Heart left ventricle (tissue), 16 donors: ENCODE measurements around the gene STUB1. TPM values are rescaled to one million over a fixed set of nuclear protein-coding genes. Genes with fewer than 3 reads are reported as not detected.
A peak's percentile ranks its signal among the peaks of the same experiment; 100 is the strongest.

ENCODE experiments used
- ATAC-seq, 4 donors: fragments of 200-7000 bp; cut with Tn5 transposase; one replicate each; pipeline ENCODE4 v1.9.1; 2020 to 2022; ENCODE audit warnings: moderate library complexity in 4 of 4, mild to moderate bottlenecking in 3 of 4, moderate number of reproducible peaks in 1 of 4
- DNase-seq, 5 donors: peaks; one replicate each; pipeline ENCODE4 v3.0.0-alpha.2; 2020
- H3K27ac ChIP-seq, 12 donors: fragments of 200-600 bp; sonication (generic) in 4 of 12; one replicate each; pipeline versions ENCODE4 v1.5.0 to v1.8.0; 2016 to 2022; ENCODE audit warnings: mild to moderate bottlenecking in 2 of 12
- H3K27me3 ChIP-seq, 9 donors: fragments of 200-600 bp; sonication (generic) in 2 of 9; one replicate each; pipeline versions ENCODE4 v1.5.1 to v1.8.0; 2016 to 2022; ENCODE audit warnings: mild to moderate bottlenecking in 3 of 9
- H3K36me3 ChIP-seq, 9 donors: fragments of 200-600 bp; sonication (generic) in 2 of 9; one replicate each; pipeline versions ENCODE4 v1.5.0 to v1.8.0; 2018 to 2022; ENCODE audit warnings: mild to moderate bottlenecking in 2 of 9
- H3K4me1 ChIP-seq, 12 donors: fragments of 200-600 bp; sonication (generic) in 4 of 12; one replicate each; pipeline versions ENCODE4 v1.5.0 to v1.8.0; 2016 to 2022; ENCODE audit warnings: mild to moderate bottlenecking in 3 of 12
- H3K4me3 ChIP-seq, 12 donors: fragments of 200-600 bp; sonication (generic) in 4 of 12; one replicate each; pipeline versions ENCODE4 v1.5.0 to v1.8.0; 2017 to 2022; ENCODE audit warnings: mild to moderate bottlenecking in 9 of 12, moderate library complexity in 4 of 12
- H3K9me3 ChIP-seq, 12 donors: fragments of 200-600 bp; sonication (generic) in 4 of 12; one replicate each; pipeline versions ENCODE4 v1.5.0 to v1.8.0; 2016 to 2022; ENCODE audit warnings: mild to moderate bottlenecking in 1 of 12
- CTCF ChIP-seq, 12 donors: fragments of 200-600 bp; sonication (generic) in 4 of 12; IDR thresholded peaks; one replicate each; pipeline versions ENCODE4 v1.5.0 to v1.8.0; 2018 to 2022; ENCODE audit warnings: antibody characterized with exemption in 12 of 12, mild to moderate bottlenecking in 5 of 12
- POLR2A ChIP-seq, 2 donors: fragments of 450-650 bp; IDR thresholded peaks; one replicate each; pipeline ENCODE4 v1.6.1; 2017; ENCODE audit warnings: antibody characterized with exemption in 2 of 2, mild to moderate bottlenecking in 2 of 2, moderate library complexity in 2 of 2
- WGBS, 4 donors: extraction: QIAGEN DNeasy Blood & Tissue Kit in 2 of 4; methylation state at CpG; one replicate each; pipeline versions ENCODE4 v1.1.5 to v1.1.7; 2013 to 2018; 5-methylcytosine and 5-hydroxymethylcytosine counted together
- intact Hi-C, 10 donors: fragments of 100-400 bp; cut with DNase I; formaldehyde crosslinking; loops; one replicate each; pipeline versions ENCODE4 v1.11.1 to v1.14.2; 2022
- polyA plus RNA-seq, 2 donors: library from polyadenylated mRNA; stranded (reverse); fragments of 200-250 nt; gene quantifications; one replicate each; pipeline ENCODE4 v1.2.3, GENCODE V29; 2013
- total RNA-seq, 9 donors: library from RNA; depleted of rRNA in 2 of 9; stranded (reverse); fragments of >200 nt in 2 of 9; fragmentation: NEBNext Ultra II Directional in 3 of 9; extraction: Animal tissue kit (Norgen Biotek cat#: 25700) in 3 of 9; gene quantifications; one replicate each; pipeline versions ENCODE4 v1.1.0 to v1.2.4, GENCODE V29; 2016 to 2023
- donor health status: ischemic (EF 13 %, LVEDD 7.1; RV severe dilation, severe dysfunction).
- donor health status: healthy with polysubstance abuse.
- donor health status: DM: no; HTN: yes; CAD: no.
- donor health status: DM: no; HTN: no; CAD: no.
- donor health status: ischemic (EF 25% LVEDD 6.9; RV normal size, moderate dysfunction).
- donor health status: ischemic (EF 25% LVEDD 5.7; RV mildly dilated, moderate dysfunction).
- donor health status: healthy.
- donor health status: DM: yes; HTN: yes; CAD: no.
- donor health status: ischemic (EF 35%, LVEDD 5.7; RV mildly dilated, moderate dysfunction).
- donor health status: nonischemic (EF 11% LVEDD 7.7; RV severe dilation, severe dysfunction).
- donor health status: DM: yes; HTN: yes; CAD: no.
- donor health status: PGD.
- donor health status: ischemic (EF 29% LVEDD 5.4; RV normal size, mild dysfunction).
- donor health status: nonischemic (EF 23%, LVEDD 6.1; RV moderate dilation, normal function).

Gene STUB1
- total and polyA plus RNA-seq, 11 donors, result 93.7 to 198 (median 116) TPM

GRCh38 chr16:692356-693108, 12.3 kb downstream of the STUB1 start:
- intact Hi-C loops, result no loop called here
- ATAC-seq (no peak), DNase-seq (no peak)
- Histone ChIP-seq H3K27me3 (peaks cover 11 to 57% (median 45%) of the 10 kb centered on the region in 9 donors), H3K9me3 (no peaks in the 10 kb centered on the region), H3K4me3 (no peak overlapping the region), H3K4me1 (peaks cover 0 to 54% (median 27%) of the 10 kb centered on the region in 12 donors), H3K27ac (no peak overlapping the region), H3K36me3 (peaks cover 0 to 3% (median 0%) of the 10 kb centered on the region in 9 donors)
- WGBS, 4 donors, result 62 to 68% (median 64%) methylated on average over 10 of the region's 10 CpGs
- no peak for TF ChIP-seq CTCF (IDR thresholded peaks at IDR 0.05)
- no peak for TF ChIP-seq POLR2A (IDR thresholded peaks at IDR 0.05)

- Histone ChIP-seq H3K27me3 (peaks cover 11 to 65% (median 48%) of the 10 kb centered on the region in 9 donors), H3K9me3 (no peaks in the 10 kb centered on the region), H3K4me1 (peaks cover 0 to 52% (median 27%) of the 10 kb centered on the region in 12 donors), H3K4me3 (no peak overlapping the region), H3K27ac (no peak overlapping the region), H3K36me3 (no peaks in the 10 kb centered on the region)
- intact Hi-C loops, result no loop called here
- no peak for DNase-seq
- TF ChIP-seq POLR2A (IDR thresholded peaks at IDR 0.05), result no peak
- no peak for TF ChIP-seq CTCF (IDR thresholded peaks at IDR 0.05)
- 33 to 43% (median 35%) methylated on average over 11 to 22 of the region's 22 CpGs for WGBS, 4 donors
- ATAC-seq, result no peak
These were observed 13.2 kb downstream of the STUB1 start for GRCh38 chr16:693364-693763.

DNA sequence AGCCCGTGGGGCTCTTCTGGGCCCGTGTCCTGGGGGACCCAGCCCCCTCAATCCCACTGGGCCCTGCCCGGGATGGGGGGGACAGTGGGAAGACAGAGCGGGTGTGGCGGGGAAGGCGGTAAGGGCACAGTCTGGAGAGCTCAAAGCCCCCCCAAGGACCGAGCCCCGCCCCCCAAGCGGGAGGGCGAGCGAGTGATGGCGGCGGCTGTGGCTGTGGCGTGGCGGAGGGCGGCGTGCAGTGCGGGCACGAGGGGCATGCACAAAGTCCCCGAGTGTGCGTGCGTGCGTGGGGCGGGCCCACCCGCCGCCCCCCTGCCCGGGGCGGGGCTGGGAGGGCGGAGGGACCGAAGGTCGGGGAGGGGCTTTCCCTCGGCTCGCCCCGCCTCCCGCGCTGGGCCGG, 13.6 kb downstream of the STUB1 start:
- Histone ChIP-seq H3K27ac (no peak overlapping the region), H3K9me3 (no peaks in the 10 kb centered on the region), H3K36me3 (no peaks in the 10 kb centered on the region), H3K27me3 (peaks cover 11 to 69% (median 50%) of the 10 kb centered on the region in 9 donors), H3K4me3 (peak overlapping the region in 2 of 12 donors; percentile 21 to 51), H3K4me1 (peaks cover 0 to 48% (median 24%) of the 10 kb centered on the region in 12 donors)
- DNase-seq, result no peak
- 2 to 4% (median 3%) methylated on average over 13 to 37 of the region's 37 CpGs for WGBS, 4 donors
- no peak for TF ChIP-seq POLR2A (IDR thresholded peaks at IDR 0.05)
- TF ChIP-seq CTCF (IDR thresholded peaks at IDR 0.05), result no peak
- intact Hi-C loops, result no loop called here
- no peak for ATAC-seq

DNA sequence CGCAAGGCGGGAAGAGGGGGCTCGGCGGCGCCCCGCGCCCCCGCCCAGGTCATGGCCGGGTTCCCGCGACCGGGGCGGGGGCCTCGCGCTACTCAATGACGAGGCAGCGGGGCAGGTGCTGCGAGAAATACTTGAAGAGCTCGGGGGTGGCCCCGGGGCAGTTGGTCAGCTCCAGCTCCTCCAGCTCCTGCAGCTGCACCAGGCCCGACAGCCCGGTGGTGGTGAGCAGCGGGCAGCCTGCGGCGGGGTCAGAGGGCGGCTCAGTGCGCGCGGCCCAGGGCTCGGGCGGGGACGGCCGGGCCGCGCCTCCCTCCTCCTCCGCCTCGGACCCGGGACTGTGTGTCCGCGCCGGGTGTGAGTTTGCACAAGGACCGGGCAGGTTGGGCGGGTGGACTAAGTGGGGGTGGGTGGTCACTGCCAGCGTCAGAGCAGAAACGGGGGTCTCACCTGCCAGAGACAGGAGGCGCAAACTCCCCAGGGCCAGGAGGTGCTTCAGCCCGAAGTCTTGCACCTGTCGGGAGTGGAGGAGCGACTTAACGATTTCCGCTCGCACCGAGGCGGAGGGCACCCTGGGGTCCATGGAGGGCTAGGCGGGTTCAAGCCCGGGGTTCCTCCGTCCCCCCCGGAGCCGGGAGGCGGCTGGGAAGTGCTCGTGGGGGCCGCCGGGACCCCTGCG, 14.1 kb downstream of the STUB1 start:
- peaks cover 11 to 75% (median 51%) of the 10 kb centered on the region in 9 donors for H3K27me3 ChIP-seq
- ATAC-seq (no peak), DNase-seq (no peak)

More for the DNA sequence above, 14.1 kb downstream of the STUB1 start:
- H3K4me1 ChIP-seq, result peaks cover 0 to 42% (median 19%) of the 10 kb centered on the region in 12 donors
- intact Hi-C loops, result no loop called here
- H3K9me3 ChIP-seq, result no peaks in the 10 kb centered on the region
- WGBS, 4 donors, result 2 to 3% (median 2%) methylated on average over 8 to 64 of the region's 64 CpGs
- no peak overlapping the region for H3K27ac ChIP-seq
- TF ChIP-seq POLR2A (IDR thresholded peaks at IDR 0.05) (no peak), CTCF (IDR thresholded peaks at IDR 0.05) (no peak)
- H3K4me3 ChIP-seq, result peak overlapping the region in 4 of 12 donors; percentile 8 to 51 (median 21)
- H3K36me3 ChIP-seq, result no peaks in the 10 kb centered on the region
